Measurements from ENCODE around the gene C1orf105. TPM values are rescaled to one million over a fixed set of nuclear protein-coding genes. Genes with fewer than 3 reads are reported as not detected.

C1orf105 gene
- total and polyA plus RNA-seq, 2 of the 8 experiments (the other 6 are each of a cell fraction or from before 2014, with no cell fraction given): not detected

DNA sequence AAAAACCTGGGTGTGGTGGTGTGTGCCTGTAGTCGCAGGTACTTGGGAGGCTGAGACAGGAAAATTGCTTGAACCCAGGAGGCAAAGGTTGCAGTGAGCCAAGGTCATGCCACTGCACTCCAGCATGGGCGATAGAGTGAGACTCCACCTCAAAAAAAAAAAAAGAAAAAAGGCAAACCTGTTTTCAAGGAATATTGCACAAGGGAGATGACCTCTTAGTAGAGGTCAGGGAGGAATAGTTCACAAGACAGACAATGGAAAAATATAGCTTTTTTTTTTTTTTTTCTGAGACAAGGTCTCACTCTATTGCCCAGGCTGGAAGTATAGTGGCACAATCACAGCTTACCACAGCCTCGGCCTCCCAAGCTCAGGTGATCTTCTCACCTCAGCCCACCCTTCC lies 90.0 kb downstream of the C1orf105 start:
- DNase-seq (ENCODE audit: low read depth in 1 of 2, low spot score in 2 of 2) (no peak), FAIRE-seq (no peak)
- Histone ChIP-seq H3K4me2 (ENCODE audit: insufficient read depth in 1 of 2, low read depth in 2 of 2, low read length in 2 of 2) (no peak overlapping the region), H3K4me1 (replicated peaks in 1 of 4; ENCODE audit: control insufficient read depth in 3 of 4, insufficient read depth in 4 of 4, low read length in 3 of 4) (no peaks in the 10 kb centered on the region), H2BK120ac (replicated peaks; ENCODE audit: low read depth, low read length) (no peak overlapping the region), H3K18ac (ENCODE audit: extremely low read depth, low read length) (no peak overlapping the region), H3K23me2 (ENCODE audit: low read depth, low read length) (no peaks in the 10 kb centered on the region), H4K8ac (ENCODE audit: extremely low read depth, insufficient read depth, low read length) (no peak overlapping the region), H2BK12ac (ENCODE audit: low read depth, low read length) (no peak overlapping the region), H3K27me3 (replicated peaks in 1 of 4; ENCODE audit: control insufficient read depth in 3 of 4, extremely low read depth in 1 of 4, insufficient read depth in 3 of 4, low read length in 3 of 4) (peaks cover 0 to 1% (median 0%) of the 10 kb centered on the region in 4 experiments; a peak in 1 of 7 replicates), H2AK5ac (ENCODE audit: low read depth, low read length) (no peak overlapping the region), H2BK20ac (ENCODE audit: low read length) (no peak overlapping the region), H3K9ac (replicated peaks in 1 of 4; ENCODE audit: extremely low read depth in 1 of 4, low read depth in 3 of 4, low read length in 3 of 4) (no peak overlapping the region), H3K36me3 (ENCODE audit: control insufficient read depth in 2 of 4, insufficient read depth in 4 of 4, low read length in 3 of 4) (no peaks in the 10 kb centered on the region), H3K23ac (ENCODE audit: insufficient read length) (no peak overlapping the region), H3K79me1 (ENCODE audit: low read depth, low read length) (no peaks in the 10 kb centered on the region), H3K14ac (ENCODE audit: insufficient read length) (no peak overlapping the region), H2BK5ac (ENCODE audit: low read depth, low read length) (no peak overlapping the region), H4K5ac (ENCODE audit: insufficient read length, low read depth, low read length) (no peak overlapping the region), H3K27ac (ENCODE audit: low read depth, low read length) (no peak overlapping the region), H3K79me2 (ENCODE audit: control insufficient read depth in 1 of 2, insufficient read depth in 2 of 2, low read length in 2 of 2) (no peaks in the 10 kb centered on the region), H3K56ac (replicated peaks; ENCODE audit: insufficient read length, low read depth, low read length) (no peak overlapping the region), H4K91ac (replicated peaks; ENCODE audit: insufficient read length, low read length) (no peak overlapping the region), H2AFZ (ENCODE audit: low read length) (no peak overlapping the region), H4K20me1 (replicated peaks in 1 of 2; ENCODE audit: control insufficient read depth in 1 of 2, insufficient read depth in 2 of 2, low read length in 2 of 2) (no peaks in the 10 kb centered on the region), H3K9me3 (ENCODE audit: insufficient read depth in 2 of 2, low read depth in 1 of 2, low read length in 1 of 2) (no peaks in the 10 kb centered on the region), H2BK15ac (ENCODE audit: low read length) (no peak overlapping the region), H3K4me3 (ENCODE audit: extremely low read depth in 1 of 4, insufficient read depth in 2 of 4, low read depth in 3 of 4, low read length in 4 of 4) (no peak overlapping the region), H3K4ac (replicated peaks; ENCODE audit: insufficient read length, low read depth, low read length) (no peak overlapping the region)
- ChIA-PET POLR2A (ENCODE audit: partially characterized antibody) (interaction anchor here (0.6 kb wide), 1 partner anchor 27 kb away, joined by 3 read pairs; no protein-coding TSS in a partner anchor), CTCF (ENCODE audit: partially characterized antibody) (interaction anchor here (0.6 kb wide), 1 partner anchor 409 kb away, joined by 5 read pairs; no protein-coding TSS in a partner anchor)
- no CpG with 5 or more reads among the region's 3 CpGs for WGBS, 2 experiments (ENCODE audit: extremely low coverage in 1 of 2, insufficient coverage in 1 of 2, insufficient read length in 1 of 2, insufficient replicate concordance in 2 of 2, low coverage in 1 of 2, low lambda C conversion rate in 2 of 2, missing lambda C conversion rate in 1 of 2)
- TF ChIP-seq YY1 (IDR thresholded peaks at IDR 0.05; ENCODE audit: low read depth, low read length): no peak
- TF ChIP-seq SP1 (IDR thresholded peaks at IDR 0.05; ENCODE audit: low read depth, low read length): no peak
- TF ChIP-seq TCF12 (IDR thresholded peaks at IDR 0.05; ENCODE audit: low read depth, low read length): no peak
- no peak for TF ChIP-seq CBX5 (IDR thresholded peaks at IDR 0.05; ENCODE audit: low read depth, low read length)
- no peak for TF ChIP-seq RXRA (IDR thresholded peaks at IDR 0.05; ENCODE audit: insufficient read depth, low read depth, low read length)
